NCI-H128 (cell line): ENCODE results near the gene UBTD1.

Experiments used
- DNase-seq: peaks from one replicate; lab custom pipeline; 2025; ENCODE audit not compliant: unreplicated experiment; lab: John Stamatoyannopoulos, UW

Gene UBTD1

GRCh38 chr10:97580421-97581367, 82.0 kb downstream of the UBTD1 start:
- DNase-seq = no peak

- no peak for DNase-seq
Measured at GRCh38 chr10:97582169-97582568, 83.4 kb downstream of the UBTD1 start.

- DNase-seq = no peak
Measured at GRCh38 chr10:97583476-97583875, 84.8 kb downstream of the UBTD1 start.

- DNase-seq = no peak
Measured at GRCh38 chr10:97584060-97584797, 85.5 kb downstream of the UBTD1 start, which contains the start of gene HOGA1. Gene HOGA1, plus strand, starts transcription at chr10:97584389. Its CDS starts 315 bp downstream, at chr10:97584704.

- no peak for DNase-seq
Measured at GRCh38 chr10:97584798-97585438, 86.2 kb downstream of the UBTD1 start.

GRCh38 chr10:97585439-97585811, 86.7 kb downstream of the UBTD1 start:
- DNase-seq = no peak

- DNase-seq = no peak
Measured at GRCh38 chr10:97587183-97587582, 88.5 kb downstream of the UBTD1 start.

- DNase-seq = no peak
Measured at GRCh38 chr10:97589479-97589878, 90.8 kb downstream of the UBTD1 start, which contains the start of gene C10orf62. Gene C10orf62, plus strand, starts transcription at chr10:97589721. Its CDS starts 177 bp downstream, at chr10:97589898.

- DNase-seq = no peak
Measured at GRCh38 chr10:97590082-97590747, 91.5 kb downstream of the UBTD1 start.

- DNase-seq = no peak
Measured at GRCh38 chr10:97590748-97591495, 92.2 kb downstream of the UBTD1 start.

- no peak for DNase-seq
Measured at GRCh38 chr10:97593421-97593820, 94.7 kb downstream of the UBTD1 start.

GRCh38 chr10:97596101-97597082, 97.7 kb downstream of the UBTD1 start:
- DNase-seq = no peak

- no peak for DNase-seq
Measured at GRCh38 chr10:97597778-97598177, 99.1 kb downstream of the UBTD1 start.

GRCh38 chr10:97598407-97599271, 99.9 kb downstream of the UBTD1 start:
- DNase-seq = no peak

GRCh38 chr10:97599272-97599619, 100.5 kb downstream of the UBTD1 start:
- no peak for DNase-seq

GRCh38 chr10:97600616-97601015, 101.9 kb downstream of the UBTD1 start:
- DNase-seq = no peak

- DNase-seq = no peak
Measured at GRCh38 chr10:97601268-97602215, 102.8 kb downstream of the UBTD1 start.
